KOPT-K1 (cell line): ENCODE results near the gene ZNF784.

Source experiments
- H3K27ac ChIP-seq: fragments of 200-600 bp; sonication (generic); 2 replicates; pipeline ENCODE4 v1.5.1; 2016; ENCODE audit warnings: antibody characterized with exemption, mild to moderate bottlenecking, low read depth, low read length; ENCODE audit not compliant: poor library complexity, severe bottlenecking
- H3K36me3 ChIP-seq: fragments of 200-600 bp; sonication (generic); 2 replicates; pipeline ENCODE4 v1.5.1; 2017; ENCODE audit warnings: antibody characterized with exemption, mild to moderate bottlenecking, low read length, moderate library complexity; ENCODE audit not compliant: insufficient read depth
- H3K9me3 ChIP-seq: fragments of 200-600 bp; sonication (generic); 2 replicates; pipeline ENCODE4 v1.5.1; 2017; ENCODE audit warnings: antibody characterized with exemption, low read length, mild to moderate bottlenecking; ENCODE audit not compliant: insufficient read depth, poor library complexity, severe bottlenecking

The ZNF784 gene

DNA sequence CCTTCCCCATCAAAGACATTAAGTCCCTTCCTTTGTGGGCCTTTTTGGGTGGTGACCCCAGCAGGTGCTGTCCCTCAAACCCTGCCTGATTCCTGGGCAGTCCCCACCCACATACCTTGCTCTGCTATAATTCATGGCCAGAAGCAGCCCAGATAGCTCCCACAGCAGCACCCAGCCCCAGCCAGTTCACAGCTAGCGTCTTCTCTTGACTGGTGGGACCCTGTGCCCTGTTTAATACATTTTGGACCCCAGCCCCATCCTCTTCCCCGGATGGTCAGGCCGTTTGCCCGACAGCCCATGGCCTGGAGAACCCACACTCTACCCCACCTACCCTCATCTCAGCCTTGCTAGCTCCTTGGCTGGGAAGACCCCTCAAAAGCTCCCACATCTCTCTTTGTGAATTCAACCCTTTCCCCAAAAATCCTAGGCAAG lies 25.8 kb upstream of the ZNF784 start:
- Histone ChIP-seq H3K9me3 (no peaks in the 10 kb centered on the region), H3K27ac (no peak overlapping the region), H3K36me3 (peaks cover 12% of the 10 kb centered on the region)

DNA sequence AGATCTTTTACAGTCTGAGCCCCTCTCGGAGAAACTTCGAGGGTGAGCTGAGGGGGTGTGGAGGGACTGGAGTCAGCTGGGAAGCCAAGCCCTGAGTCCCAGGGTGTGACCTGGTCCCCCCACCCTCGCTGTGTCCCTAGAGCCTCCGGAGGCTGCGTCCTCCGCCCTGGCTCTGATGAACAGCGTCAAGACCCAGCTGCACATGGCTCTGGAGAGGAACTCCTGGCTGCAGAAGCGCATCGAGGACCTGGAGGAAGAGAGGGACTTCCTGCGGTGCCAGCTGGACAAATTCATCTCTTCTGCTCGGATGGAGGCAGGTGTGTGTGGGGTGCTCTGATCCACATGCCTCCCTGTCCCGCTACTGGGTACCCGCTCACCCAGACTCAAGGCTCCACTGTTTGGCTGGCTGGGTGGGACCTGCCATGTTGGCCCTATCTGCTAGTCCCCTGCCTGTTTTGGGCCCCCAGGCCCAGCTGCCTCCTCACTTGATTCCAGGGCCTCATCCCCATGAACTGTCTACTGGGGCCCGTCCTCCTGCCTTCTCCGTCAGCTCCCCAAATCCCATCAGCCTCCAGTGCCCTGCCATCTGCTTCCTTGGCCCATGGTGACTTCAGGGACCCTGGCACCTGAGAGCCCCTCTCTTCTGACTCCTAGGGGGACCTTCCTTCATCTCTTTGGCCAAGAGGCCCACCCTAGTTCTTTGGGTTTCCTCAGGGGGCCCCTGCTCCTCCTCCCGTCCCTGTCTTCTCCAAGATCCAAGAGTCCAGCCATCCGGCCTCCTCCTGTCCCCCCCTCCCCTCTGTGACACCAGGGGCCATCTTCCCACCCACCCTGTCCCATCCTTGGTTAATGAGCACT lies 25.1 kb upstream of the ZNF784 start:
- no peaks in the 10 kb centered on the region for H3K9me3 ChIP-seq

DNA sequence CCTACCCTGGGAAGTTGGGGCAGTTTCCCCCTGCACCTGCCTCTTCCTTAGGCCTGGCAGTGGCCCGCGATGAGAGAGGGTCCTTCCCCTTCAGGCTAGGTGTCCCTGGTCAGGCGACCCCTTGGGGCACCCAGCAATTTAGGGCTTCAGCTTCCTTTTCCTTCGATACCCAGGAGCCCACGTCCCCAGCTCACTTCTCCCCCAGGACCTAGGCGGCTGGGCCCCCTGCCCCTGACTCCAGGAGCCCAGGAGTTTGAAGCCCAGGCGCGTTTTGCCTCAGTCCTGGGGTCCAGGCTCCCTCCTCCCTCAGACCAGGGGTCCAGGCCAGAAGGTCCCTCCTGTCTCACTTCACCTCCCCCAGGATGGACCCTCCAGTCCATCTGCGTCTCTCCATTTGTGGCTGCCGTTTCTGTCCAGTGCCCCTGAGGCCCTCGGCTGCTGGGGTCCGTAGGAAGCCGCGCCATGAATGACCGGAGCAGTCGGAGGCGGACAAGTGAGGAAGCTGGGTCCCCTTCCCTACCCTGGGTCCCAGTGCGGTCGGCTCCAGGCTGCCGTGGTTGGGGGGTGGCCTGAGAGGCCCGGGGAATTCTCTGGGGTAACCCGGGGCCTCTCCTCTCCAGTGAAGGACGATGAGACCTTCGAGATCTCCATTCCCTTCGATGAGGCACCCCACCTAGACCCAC lies 24.4 kb upstream of the ZNF784 start:
- Histone ChIP-seq H3K9me3 (no peaks in the 10 kb centered on the region), H3K27ac (peak overlapping the region; percentile 82), H3K36me3 (peaks cover 19% of the 10 kb centered on the region)

More for the DNA sequence above, 25.1 kb upstream of the ZNF784 start:
- Histone ChIP-seq H3K27ac (no peak overlapping the region), H3K36me3 (peaks cover 18% of the 10 kb centered on the region)

DNA sequence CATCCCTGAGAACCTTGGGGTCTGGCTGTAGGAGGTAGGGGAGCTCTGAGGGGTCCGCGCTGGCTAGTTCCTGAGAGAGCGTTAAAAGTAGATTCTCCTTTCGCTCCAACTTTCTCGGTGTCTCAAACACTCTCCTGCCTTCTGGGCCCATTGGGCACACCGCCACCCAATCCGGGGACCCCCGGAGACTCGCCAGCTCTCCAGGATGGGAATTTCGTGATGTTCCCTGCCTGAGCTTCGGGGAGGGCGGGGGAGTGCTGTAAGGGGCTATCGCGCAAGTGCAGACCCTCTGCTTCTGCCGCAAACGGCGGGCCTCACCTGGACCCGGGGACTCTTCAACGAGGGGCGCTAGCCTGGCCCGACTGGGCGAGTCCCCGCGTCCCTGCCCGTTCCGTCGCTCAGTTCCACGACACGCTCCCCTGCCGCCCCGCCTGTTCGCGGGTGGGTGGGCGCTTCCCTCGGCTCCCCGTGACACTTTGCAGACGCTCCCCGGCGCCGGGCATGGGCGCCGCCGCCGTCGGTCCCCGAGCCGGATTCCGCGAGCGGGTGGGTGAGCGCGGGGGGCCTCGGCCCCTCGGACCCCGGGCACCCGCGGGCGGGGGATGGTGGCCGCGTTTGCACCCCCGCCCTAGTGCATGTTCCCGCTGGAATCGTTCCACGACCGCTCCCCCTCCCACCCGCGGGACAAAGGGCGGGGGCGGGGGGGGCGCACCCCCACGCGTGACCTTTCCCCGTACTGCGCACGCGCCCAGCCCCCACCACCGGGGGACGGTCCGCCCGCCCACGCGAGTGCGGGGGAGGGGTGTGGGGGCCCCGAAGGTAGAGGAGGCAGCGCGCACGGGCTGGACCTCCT lies 23.6 kb upstream of the ZNF784 start, which contains the start of gene CCDC106:
Gene CCDC106 (plus strand): TSS at position 481 of the 853 bp plus-strand sequence. CDS start 835 bp downstream, outside the sequence.
- Histone ChIP-seq H3K27ac (peak within 1 kb of the TSS; percentile 82), H3K36me3 (peaks cover 19% of the 10 kb centered on the region), H3K9me3 (no peaks in the 10 kb centered on the region)

DNA sequence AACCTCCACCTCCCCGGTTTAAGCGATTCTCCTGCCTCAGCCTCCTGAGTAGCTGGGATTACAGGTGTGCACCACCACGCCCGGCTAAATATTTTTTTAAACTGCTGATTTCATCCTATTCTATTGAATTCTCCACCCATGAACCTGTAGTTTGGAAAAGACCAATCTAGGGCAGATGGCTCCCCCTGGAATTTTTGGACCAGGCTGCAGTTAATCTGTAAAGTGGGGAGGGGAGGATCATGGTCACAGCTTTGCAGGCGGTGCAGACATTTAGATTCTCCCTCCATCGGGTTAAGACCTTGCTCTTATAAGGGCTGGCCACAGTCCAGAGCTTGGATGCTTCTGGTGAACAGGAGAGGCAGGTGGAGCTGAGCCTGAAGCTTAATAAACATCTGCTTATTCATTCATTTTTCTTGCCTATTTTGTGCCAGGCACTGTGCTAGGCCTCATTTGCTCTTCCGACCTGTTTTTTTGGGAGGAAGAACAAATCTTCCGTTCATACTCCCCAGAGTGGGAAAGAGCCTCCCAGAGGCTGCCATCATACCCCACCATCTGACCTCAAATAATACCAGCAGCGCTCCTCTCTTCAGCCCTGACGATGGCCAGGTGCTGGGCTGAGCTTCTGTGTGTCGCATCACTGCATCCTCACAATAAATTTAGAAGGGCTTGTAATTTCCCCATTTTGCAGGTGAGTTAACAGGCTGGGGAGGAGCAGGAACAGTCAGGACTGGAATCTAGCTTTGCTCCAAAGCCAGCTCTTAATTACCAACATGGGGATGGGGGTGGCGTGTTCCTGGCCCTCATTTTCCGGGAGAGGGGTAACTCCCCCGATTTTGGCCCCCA lies 22.7 kb upstream of the ZNF784 start:
- H3K9me3 ChIP-seq: no peaks in the 10 kb centered on the region
- H3K27ac ChIP-seq: peak overlapping the region; percentile 82
- H3K36me3 ChIP-seq: peaks cover 19% of the 10 kb centered on the region

DNA sequence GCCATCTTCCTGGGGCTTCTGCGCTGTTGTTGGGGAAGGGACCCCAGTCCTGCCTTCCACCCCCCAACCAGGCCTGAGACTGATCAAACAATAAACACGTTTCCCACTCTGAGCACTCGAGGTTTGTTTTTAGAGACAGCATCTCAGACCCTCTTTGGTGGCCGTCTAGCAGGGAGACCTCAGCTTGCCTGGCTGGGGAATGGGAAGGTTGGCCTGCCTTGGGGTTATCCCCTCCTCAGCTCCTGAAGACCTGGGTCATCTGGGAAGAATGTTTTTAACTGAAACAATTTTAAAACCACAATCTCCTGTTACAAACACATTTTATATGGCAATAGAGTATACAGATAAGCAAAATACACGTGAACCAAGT lies 21.1 kb upstream of the ZNF784 start:
- no peaks in the 10 kb centered on the region for H3K9me3 ChIP-seq
- H3K27ac ChIP-seq: no peak overlapping the region
- peaks cover 19% of the 10 kb centered on the region for H3K36me3 ChIP-seq

DNA sequence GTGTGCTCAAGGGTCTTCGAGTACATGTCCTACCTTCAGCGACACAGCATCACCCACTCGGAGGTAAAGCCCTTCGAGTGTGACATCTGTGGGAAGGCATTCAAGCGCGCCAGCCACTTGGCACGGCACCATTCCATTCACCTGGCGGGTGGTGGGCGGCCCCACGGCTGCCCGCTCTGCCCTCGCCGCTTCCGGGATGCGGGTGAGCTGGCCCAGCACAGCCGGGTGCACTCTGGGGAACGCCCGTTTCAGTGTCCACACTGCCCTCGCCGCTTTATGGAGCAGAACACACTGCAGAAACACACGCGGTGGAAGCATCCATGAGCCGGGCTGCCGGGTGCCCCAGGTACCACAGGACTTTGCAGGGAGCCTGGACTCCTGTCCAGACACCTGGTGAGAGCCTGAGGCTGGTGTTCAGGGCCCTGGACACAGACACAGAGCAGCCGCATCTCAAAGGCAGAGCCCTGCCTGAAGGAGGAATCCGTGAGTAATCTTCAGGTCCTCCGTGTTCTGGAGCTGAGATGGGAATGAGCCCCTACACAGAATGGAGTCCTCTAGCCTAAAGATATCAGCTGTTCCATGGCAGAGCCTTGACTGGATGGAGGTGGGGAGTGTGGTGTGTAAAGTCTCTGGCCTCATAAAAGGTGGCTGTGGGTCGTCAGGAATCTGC lies 20.6 kb upstream of the ZNF784 start:
- Histone ChIP-seq H3K36me3 (peaks cover 19% of the 10 kb centered on the region), H3K9me3 (no peaks in the 10 kb centered on the region), H3K27ac (peak overlapping the region; percentile 72)

DNA sequence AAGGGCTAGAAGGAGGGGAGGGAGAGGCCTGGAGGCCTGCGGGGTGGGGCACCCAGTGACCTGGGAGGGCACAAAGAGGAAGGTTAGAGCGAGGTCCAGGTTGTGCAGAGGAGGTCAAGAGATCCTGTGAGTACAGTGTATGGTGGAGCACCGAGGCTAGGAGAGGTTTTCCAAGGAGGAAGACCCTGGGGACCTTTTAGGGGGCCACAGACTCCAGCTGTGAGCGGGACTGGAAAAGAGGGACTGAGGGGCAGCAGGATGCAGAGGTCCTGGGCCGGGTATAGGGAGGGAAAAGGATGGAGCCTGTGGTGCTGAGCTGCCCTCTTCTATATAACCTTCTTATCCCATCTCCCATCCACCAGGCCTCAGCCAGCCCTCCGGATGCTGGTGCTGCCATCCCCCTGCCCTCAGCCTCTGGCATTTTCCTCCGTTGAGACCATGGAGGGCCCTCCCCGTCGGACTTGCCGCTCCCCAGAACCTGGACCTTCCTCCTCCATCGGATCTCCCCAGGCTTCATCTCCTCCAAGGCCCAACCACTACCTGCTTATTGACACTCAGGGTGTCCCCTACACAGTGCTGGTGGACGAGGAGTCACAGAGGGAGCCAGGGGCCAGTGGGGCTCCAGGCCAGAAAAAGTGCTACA lies 19.9 kb upstream of the ZNF784 start:
- peak overlapping the region; percentile 72 for H3K27ac ChIP-seq
- H3K36me3 ChIP-seq: peaks cover 19% of the 10 kb centered on the region
- H3K9me3 ChIP-seq: no peaks in the 10 kb centered on the region

DNA sequence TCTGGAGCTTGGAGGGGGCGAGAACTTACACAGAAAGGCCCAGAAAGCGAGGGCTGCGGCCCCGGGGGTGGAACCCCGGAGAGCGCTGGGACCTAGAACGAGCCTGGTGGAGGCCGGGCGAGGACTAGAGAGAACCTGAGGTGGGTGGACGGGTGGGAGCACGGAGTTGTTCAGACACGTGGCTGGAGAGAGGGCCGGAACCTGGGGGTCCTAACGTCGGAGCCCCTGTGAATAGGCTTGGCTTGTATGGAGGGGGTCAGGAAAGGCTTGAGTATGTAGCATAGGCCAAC lies 19.5 kb upstream of the ZNF784 start:
- peaks cover 19% of the 10 kb centered on the region for H3K36me3 ChIP-seq
- H3K9me3 ChIP-seq: no peaks in the 10 kb centered on the region
- peak overlapping the region; percentile 72 for H3K27ac ChIP-seq

DNA sequence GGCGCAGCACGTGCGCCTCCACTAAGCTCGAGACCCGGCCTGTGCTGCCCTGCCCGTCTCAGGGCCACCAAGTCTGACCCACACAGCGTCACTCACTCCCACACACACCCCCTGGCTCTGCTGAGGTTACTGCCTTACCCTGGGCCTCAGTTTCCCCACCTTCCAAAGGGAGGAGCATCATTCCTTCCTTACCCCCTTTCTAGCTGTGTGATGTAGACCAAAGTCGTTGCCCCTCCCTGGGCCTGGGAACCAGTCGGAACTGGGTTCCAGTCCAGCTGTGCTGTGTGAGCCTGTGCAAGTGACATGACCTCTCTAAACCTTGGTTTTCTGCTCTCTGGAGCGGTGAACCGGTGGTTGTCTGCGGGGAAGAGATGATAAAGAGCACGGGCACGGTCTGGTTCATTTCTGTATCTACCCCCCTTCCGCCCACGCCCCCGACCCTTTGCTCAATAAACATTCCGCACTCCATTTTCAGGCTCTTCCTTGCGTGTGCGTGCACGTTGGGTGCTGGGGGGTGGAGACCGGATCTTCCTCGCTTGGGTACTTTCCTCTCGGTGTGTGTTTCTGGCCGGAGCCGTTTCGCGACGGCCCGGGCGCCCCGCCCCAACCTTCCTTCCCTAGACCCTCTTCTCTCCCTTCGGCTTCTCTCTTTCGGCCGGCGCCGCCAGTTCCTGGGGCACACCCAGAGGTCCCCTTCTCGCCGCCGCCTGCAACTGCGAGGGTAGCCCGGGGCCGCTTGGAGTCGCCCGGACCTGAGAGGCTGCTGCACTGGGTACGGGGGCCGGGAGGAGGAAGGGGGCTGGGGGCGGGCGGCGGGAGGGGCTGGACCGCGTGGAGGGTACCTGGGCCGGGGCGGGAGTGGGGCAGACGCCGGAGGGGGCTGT lies 18.9 kb upstream of the ZNF784 start, which contains the start of gene ZNF581:
Gene ZNF581 (plus strand): TSS at position 647 of the 884 bp plus-strand sequence. CDS start 923 bp downstream, outside the sequence.
- Histone ChIP-seq H3K36me3 (peaks cover 19% of the 10 kb centered on the region), H3K27ac (peak within 1 kb of the TSS; percentile 72), H3K9me3 (no peaks in the 10 kb centered on the region)

DNA sequence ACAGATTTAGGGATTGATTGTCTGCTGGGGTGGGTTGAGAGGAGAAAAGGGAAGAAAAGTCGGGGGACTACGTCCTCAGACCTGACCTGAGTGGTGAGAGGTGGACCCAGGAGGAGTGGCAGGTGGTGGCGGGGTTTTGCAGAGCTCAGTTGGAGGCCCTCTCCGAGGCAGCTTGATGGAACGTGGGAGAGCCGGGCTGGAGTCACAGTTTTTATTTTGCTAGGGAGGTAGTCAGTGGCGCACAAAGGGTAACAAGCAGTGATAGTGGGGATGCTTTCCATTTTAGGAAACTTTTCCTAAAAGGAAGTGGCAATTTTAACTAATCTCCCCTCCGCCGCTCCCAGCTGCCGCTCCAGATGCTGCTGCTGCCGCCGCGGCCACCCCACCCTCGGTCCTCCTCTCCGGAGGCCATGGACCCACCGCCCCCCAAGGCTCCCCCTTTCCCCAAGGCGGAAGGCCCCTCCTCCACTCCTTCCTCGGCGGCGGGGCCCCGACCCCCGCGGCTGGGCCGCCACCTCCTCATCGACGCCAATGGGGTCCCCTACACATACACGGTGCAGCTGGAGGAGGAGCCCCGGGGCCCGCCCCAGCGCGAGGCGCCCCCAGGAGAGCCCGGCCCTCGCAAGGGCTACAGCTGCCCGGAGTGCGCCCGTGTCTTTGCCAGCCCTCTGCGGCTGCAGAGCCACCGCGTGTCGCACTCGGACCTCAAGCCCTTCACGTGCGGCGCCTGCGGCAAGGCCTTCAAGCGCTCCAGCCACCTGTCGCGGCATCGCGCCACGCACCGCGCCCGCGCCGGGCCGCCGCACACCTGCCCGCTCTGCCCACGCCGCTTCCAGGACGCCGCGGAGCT lies 18.0 kb upstream of the ZNF784 start:
- H3K9me3 ChIP-seq: no peaks in the 10 kb centered on the region
- H3K27ac ChIP-seq: peak overlapping the region; percentile 72
- peaks cover 19% of the 10 kb centered on the region for H3K36me3 ChIP-seq
